ENCODE data around the gene SAMHD1. TPM values are rescaled to one million over a fixed set of nuclear protein-coding genes. Genes with fewer than 3 reads are reported as not detected.
"Not testable (repeated sequence)": the region's sequence is repeated elsewhere in the genome, so short reads cannot be mapped to it uniquely, and the experiment has no call there.

SAMHD1 gene
- total and polyA plus RNA-seq, 2 of the 13 experiments (the other 11 are each of a cell fraction or from before 2014, with no cell fraction given), result 16.9 to 43.5 TPM

- H3K4me3 ChIP-seq (replicated peaks in 1 of 3; ENCODE audit: insufficient read depth in 1 of 3, low read depth in 2 of 3, low read length in 3 of 3); POLR2A ChIA-PET; H2AFZ ChIP-seq (ENCODE audit: low read length); DNase-seq (ENCODE audit: low spot score); intact Hi-C loops (cut with micrococcal nuclease; ENCODE audit: unreplicated experiment); FAIRE-seq; in situ Hi-C loops (cut with HindIII; ENCODE audit: extremely low pct_ligation_motif_present, low pct_unique_long_range_greater_than_20kb); H3K27ac ChIP-seq (ENCODE audit: extremely low read length, insufficient read depth, low read length); H3K27me3 ChIP-seq (ENCODE audit: control insufficient read depth in 1 of 2, insufficient read depth in 2 of 2, low read length in 2 of 2); BruUV-seq (replicated peaks); H3K79me2 ChIP-seq (ENCODE audit: insufficient read depth, low read length); H3K36me3 ChIP-seq (replicated peaks in 1 of 2; ENCODE audit: control insufficient read depth in 1 of 2, insufficient read depth in 2 of 2, low read length in 2 of 2); CTCF ChIA-PET (ENCODE audit: low intra/inter-chr PET ratio, low total read pairs); H4K20me1 ChIP-seq (ENCODE audit: insufficient read depth, low read length); H3K4me2 ChIP-seq (ENCODE audit: low read depth, low read length); H3K9ac ChIP-seq (ENCODE audit: insufficient read depth, low read depth, low read length): not testable (repeated sequence)
- ATAC-seq, result peak; percentile 67
- TF ChIP-seq ZNF362 (CRISPR knock-in tag; IDR thresholded peaks at IDR 0.05; ENCODE audit: borderline replicate concordance), result 0 out of 2 replicates have a peak, but pooled peaks have one; percentile 15
- 58% methylated on average over 3 of the region's 3 CpGs for WGBS (ENCODE audit: low lambda C conversion rate)
- Histone ChIP-seq H3K4me1 (ENCODE audit: insufficient read depth, low read length) (peaks cover 33% of the 10 kb centered on the region), H3K9me3 (ENCODE audit: low read length) (peaks cover 13% of the 10 kb centered on the region)
Observed at GRCh38 chr20:36966965-36967364, 15.5 kb upstream of the SAMHD1 start.

- H3K79me2 ChIP-seq (ENCODE audit: insufficient read depth, low read length); intact Hi-C loops (cut with micrococcal nuclease; ENCODE audit: unreplicated experiment); DNase-seq (ENCODE audit: low spot score); H3K4me2 ChIP-seq (ENCODE audit: low read depth, low read length); H4K20me1 ChIP-seq (ENCODE audit: insufficient read depth, low read length); H3K27ac ChIP-seq (ENCODE audit: extremely low read length, insufficient read depth, low read length); BruUV-seq (replicated peaks); H3K9ac ChIP-seq (ENCODE audit: insufficient read depth, low read depth, low read length); H3K36me3 ChIP-seq (replicated peaks in 1 of 2; ENCODE audit: control insufficient read depth in 1 of 2, insufficient read depth in 2 of 2, low read length in 2 of 2); ATAC-seq; H3K27me3 ChIP-seq (ENCODE audit: control insufficient read depth in 1 of 2, insufficient read depth in 2 of 2, low read length in 2 of 2); in situ Hi-C loops (cut with HindIII; ENCODE audit: extremely low pct_ligation_motif_present, low pct_unique_long_range_greater_than_20kb); FAIRE-seq; CTCF ChIA-PET (ENCODE audit: low intra/inter-chr PET ratio, low total read pairs); H3K4me3 ChIP-seq (replicated peaks in 1 of 3; ENCODE audit: insufficient read depth in 1 of 3, low read depth in 2 of 3, low read length in 3 of 3); H2AFZ ChIP-seq (ENCODE audit: low read length); POLR2A ChIA-PET: not testable (repeated sequence)
- 60% methylated on average over 9 of the region's 9 CpGs for WGBS (ENCODE audit: low lambda C conversion rate)
- Histone ChIP-seq H3K4me1 (ENCODE audit: insufficient read depth, low read length) (peaks cover 46% of the 10 kb centered on the region), H3K9me3 (ENCODE audit: low read length) (peaks cover 16% of the 10 kb centered on the region)
- TF ChIP-seq ZNF761 (CRISPR knock-in tag; conservative IDR thresholded peaks at IDR 0.05), result peak; percentile 100
Observed at GRCh38 chr20:36962354-36962941, 10.9 kb upstream of the SAMHD1 start.
